Measurements from ENCODE around the gene KRT14.
"Not testable (repeated sequence)": the region's sequence is repeated elsewhere in the genome, so short reads cannot be mapped to it uniquely, and the experiment has no call there.

KRT14 gene

DNA sequence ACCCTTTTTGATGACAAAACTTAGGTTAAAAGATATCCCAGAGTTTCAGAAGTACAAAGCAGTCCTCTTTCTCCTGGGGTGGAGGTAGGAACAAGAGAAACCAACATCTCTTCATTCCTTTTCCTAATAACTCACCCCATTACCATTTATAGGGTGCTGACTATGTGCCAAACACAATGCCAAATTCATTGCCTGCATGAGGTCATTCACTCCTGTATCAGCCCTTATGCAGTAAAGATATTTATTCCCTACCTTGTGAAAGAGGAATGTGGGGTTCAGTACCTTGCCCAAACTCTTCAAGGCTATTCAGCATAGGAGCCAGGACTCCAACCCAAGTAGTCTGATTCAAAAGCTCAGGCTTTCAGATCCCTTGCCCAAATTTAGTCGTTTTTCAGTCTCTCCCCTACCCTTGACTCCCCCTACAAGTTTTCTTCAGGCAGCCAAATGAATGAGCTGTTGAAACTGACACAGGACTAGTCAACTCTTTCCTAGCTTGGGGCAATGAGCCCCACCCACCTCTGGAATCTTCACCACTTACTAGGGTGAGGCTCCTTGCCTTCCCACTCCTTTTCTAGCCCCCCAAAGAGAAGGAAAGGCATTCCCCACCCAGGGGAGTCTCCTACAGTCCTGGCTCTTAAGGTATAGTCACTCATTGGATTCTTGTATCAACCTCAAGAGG is 5.9 kb downstream of the KRT14 start:
- no peak overlapping the region for H3K27ac ChIP-seq (ENCODE audit: low read depth, low read length)
- no peaks in the 10 kb centered on the region for H3K36me3 ChIP-seq (ENCODE audit: insufficient read depth, low read length)
- H3K27me3 ChIP-seq (ENCODE audit: control insufficient read depth in 1 of 2, insufficient read depth in 2 of 2, low read length in 2 of 2): peaks cover 3 to 12% of the 10 kb centered on the region in 2 donors
- no peaks in the 10 kb centered on the region for H3K9me3 ChIP-seq (ENCODE audit: low read length)
- no peaks in the 10 kb centered on the region for H3K4me1 ChIP-seq (ENCODE audit: insufficient read depth, low read length)
- H3K4me3 ChIP-seq (ENCODE audit: low read depth in 1 of 2, low read length in 2 of 2): no peak overlapping the region
- no peak overlapping the region for H3K9ac ChIP-seq (ENCODE audit: low read length)

- Histone ChIP-seq H3K4me3 (ENCODE audit: low read depth in 1 of 2, low read length in 2 of 2) (no peak overlapping the region), H3K27ac (ENCODE audit: low read depth, low read length) (no peak overlapping the region), H3K9me3 (ENCODE audit: low read length) (no peaks in the 10 kb centered on the region), H3K27me3 (ENCODE audit: control insufficient read depth in 1 of 2, insufficient read depth in 2 of 2, low read length in 2 of 2) (peaks cover 3 to 12% of the 10 kb centered on the region in 2 donors), H3K9ac (ENCODE audit: low read length) (no peak overlapping the region), H3K4me1 (ENCODE audit: insufficient read depth, low read length) (no peaks in the 10 kb centered on the region), H3K36me3 (ENCODE audit: insufficient read depth, low read length) (no peaks in the 10 kb centered on the region)
Observed at GRCh38 chr17:41580244-41580575, 6.5 kb downstream of the KRT14 start.

- Histone ChIP-seq H3K9me3 (ENCODE audit: low read length) (no peaks in the 10 kb centered on the region), H3K27ac (ENCODE audit: low read depth, low read length) (no peak overlapping the region), H3K27me3 (ENCODE audit: control insufficient read depth in 1 of 2, insufficient read depth in 2 of 2, low read length in 2 of 2) (peaks cover 3 to 12% of the 10 kb centered on the region in 2 donors), H3K36me3 (ENCODE audit: insufficient read depth, low read length) (no peaks in the 10 kb centered on the region), H3K4me1 (ENCODE audit: insufficient read depth, low read length) (no peaks in the 10 kb centered on the region), H3K4me3 (ENCODE audit: low read depth in 1 of 2, low read length in 2 of 2) (no peak overlapping the region), H3K9ac (ENCODE audit: low read length) (no peak overlapping the region)
Observed at GRCh38 chr17:41579484-41580243, 7.0 kb downstream of the KRT14 start.

DNA sequence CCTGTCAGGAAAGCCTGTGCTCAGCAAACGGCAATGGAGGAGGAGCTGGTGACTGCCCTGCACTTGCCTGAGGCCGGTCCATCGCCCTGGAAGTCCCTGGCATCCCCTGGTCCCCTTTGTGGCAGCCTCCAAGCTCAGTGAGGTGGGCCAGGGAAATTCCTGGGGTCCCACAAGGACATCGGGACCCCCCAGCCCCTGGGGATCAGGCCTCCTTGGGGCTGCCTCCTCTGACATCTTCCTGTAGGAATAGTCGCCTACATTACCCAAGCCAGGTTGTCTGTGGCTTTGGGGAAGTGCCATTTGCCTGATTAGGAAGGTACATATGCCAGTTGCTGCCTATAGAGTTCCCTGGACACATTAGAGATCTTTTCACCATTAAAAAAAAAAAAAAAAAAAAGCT is 7.7 kb downstream of the KRT14 start:
- H3K4me3 ChIP-seq (ENCODE audit: low read depth in 1 of 2, low read length in 2 of 2): no peak overlapping the region
- H3K4me1 ChIP-seq (ENCODE audit: insufficient read depth, low read length): no peaks in the 10 kb centered on the region
- H3K9ac ChIP-seq (ENCODE audit: low read length): no peak overlapping the region
- H3K9me3 ChIP-seq (ENCODE audit: low read length): no peaks in the 10 kb centered on the region
- H3K27ac ChIP-seq (ENCODE audit: low read depth, low read length): no peak overlapping the region
- H3K36me3 ChIP-seq (ENCODE audit: insufficient read depth, low read length): no peaks in the 10 kb centered on the region
- peaks cover 3 to 12% of the 10 kb centered on the region in 2 donors for H3K27me3 ChIP-seq (ENCODE audit: control insufficient read depth in 1 of 2, insufficient read depth in 2 of 2, low read length in 2 of 2)

DNA sequence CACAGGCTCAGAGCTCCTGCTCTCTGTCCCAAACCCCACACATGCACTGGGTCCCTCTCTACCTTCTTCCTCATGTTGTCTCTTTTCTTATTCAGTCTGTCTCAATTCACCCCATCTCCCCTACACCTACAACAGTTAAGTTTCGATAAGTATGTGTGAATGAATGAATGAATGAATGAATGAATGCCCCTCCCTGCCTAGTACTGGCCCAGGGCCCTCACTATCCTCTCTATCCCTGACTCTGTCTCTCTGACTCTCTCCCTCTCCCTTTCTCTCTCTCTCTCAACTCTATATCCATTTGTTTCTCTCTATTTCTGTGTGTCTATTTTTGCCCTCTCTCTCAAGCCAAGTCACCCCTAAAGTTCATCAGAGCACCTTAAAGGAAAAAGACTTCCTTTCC is 8.2 kb downstream of the KRT14 start:
- Histone ChIP-seq H3K27ac (ENCODE audit: low read depth, low read length) (no peak overlapping the region), H3K9ac (ENCODE audit: low read length) (no peak overlapping the region), H3K36me3 (ENCODE audit: insufficient read depth, low read length) (no peaks in the 10 kb centered on the region), H3K4me1 (ENCODE audit: insufficient read depth, low read length) (no peaks in the 10 kb centered on the region), H3K4me3 (ENCODE audit: low read depth in 1 of 2, low read length in 2 of 2) (no peak overlapping the region), H3K27me3 (ENCODE audit: control insufficient read depth in 1 of 2, insufficient read depth in 2 of 2, low read length in 2 of 2) (peaks cover 3 to 12% of the 10 kb centered on the region in 2 donors), H3K9me3 (ENCODE audit: low read length) (no peaks in the 10 kb centered on the region)

- not testable (repeated sequence) for H3K27ac ChIP-seq (ENCODE audit: low read depth, low read length); H3K4me1 ChIP-seq (ENCODE audit: insufficient read depth, low read length); H3K4me3 ChIP-seq (ENCODE audit: low read depth in 1 of 2, low read length in 2 of 2); H3K36me3 ChIP-seq (ENCODE audit: insufficient read depth, low read length); H3K9ac ChIP-seq (ENCODE audit: low read length); H3K9me3 ChIP-seq (ENCODE audit: low read length)
- H3K27me3 ChIP-seq (ENCODE audit: control insufficient read depth in 1 of 2, insufficient read depth in 2 of 2, low read length in 2 of 2): peaks cover 3 to 20% of the 10 kb centered on the region in 2 donors
Observed at GRCh38 chr17:41576740-41577139, 10.0 kb downstream of the KRT14 start.

- no peaks in the 10 kb centered on the region for H3K4me1 ChIP-seq (ENCODE audit: insufficient read depth, low read length)
- H3K9ac ChIP-seq (ENCODE audit: low read length): no peak overlapping the region
- peaks cover 3 to 20% of the 10 kb centered on the region in 2 donors for H3K27me3 ChIP-seq (ENCODE audit: control insufficient read depth in 1 of 2, insufficient read depth in 2 of 2, low read length in 2 of 2)
- no peak overlapping the region for H3K27ac ChIP-seq (ENCODE audit: low read depth, low read length)
- H3K36me3 ChIP-seq (ENCODE audit: insufficient read depth, low read length): no peaks in the 10 kb centered on the region
- no peak overlapping the region for H3K4me3 ChIP-seq (ENCODE audit: low read depth in 1 of 2, low read length in 2 of 2)
- no peaks in the 10 kb centered on the region for H3K9me3 ChIP-seq (ENCODE audit: low read length)
Observed at GRCh38 chr17:41575336-41575735, 11.4 kb downstream of the KRT14 start.

DNA sequence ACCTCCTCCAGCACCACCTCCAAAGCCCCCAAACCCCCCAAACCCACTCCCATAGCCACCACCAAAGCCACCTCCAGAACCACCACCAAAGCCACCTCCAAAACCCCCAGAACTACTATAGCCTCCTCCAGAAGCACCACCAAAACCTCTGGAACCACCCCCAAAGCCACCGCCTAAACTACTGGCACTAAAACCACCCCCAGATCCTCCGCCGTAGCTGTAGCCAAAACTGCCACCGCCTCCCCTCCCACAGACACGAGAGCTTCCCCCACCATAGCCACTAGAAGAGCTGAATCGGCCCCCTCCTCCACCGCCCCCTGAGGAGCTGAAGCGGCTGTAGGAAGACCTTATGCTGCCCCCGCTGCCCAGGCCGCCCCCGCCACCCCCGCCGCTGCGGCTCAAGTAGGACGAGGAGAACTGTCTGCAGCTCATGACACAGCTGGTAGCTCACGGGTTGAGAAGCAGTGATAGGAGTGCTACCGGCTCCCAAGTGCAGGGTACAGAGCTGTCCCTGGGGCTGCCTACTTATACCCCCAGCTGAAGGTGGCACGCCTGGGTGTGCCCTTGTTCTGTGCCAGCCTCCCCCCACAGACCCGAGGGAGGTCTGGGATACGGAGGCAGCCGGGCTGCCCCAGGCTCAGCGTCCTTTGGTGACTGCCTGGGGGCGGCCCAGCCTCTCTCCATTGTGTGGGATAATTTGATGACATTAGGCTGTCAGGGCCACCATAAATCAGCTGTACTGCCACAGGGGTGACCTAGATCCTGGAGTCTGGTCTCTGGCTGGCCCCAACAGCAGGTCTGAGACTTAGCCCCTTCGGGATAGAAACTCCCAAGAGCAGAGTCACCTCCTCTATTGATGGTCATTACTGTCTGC is 14.9 kb downstream of the KRT14 start, which contains the start of gene KRT9:
Gene KRT9, minus strand, starts transcription at position 499 of the 874 bp plus-strand sequence. Its CDS starts 67 bp downstream, at position 432.
- H3K4me3 ChIP-seq (ENCODE audit: low read depth in 1 of 2, low read length in 2 of 2): no peak within 1 kb of the TSS
- H3K27me3 ChIP-seq (ENCODE audit: control insufficient read depth in 1 of 2, insufficient read depth in 2 of 2, low read length in 2 of 2): peaks cover 0 to 15% of the 10 kb centered on the region in 2 donors
- no peak within 1 kb of the TSS for H3K27ac ChIP-seq (ENCODE audit: low read depth, low read length)
- no peaks in the 10 kb centered on the region for H3K9me3 ChIP-seq (ENCODE audit: low read length)
- no peaks in the 10 kb centered on the region for H3K4me1 ChIP-seq (ENCODE audit: insufficient read depth, low read length)
- H3K36me3 ChIP-seq (ENCODE audit: insufficient read depth, low read length): no peaks in the 10 kb centered on the region
- H3K9ac ChIP-seq (ENCODE audit: low read length): no peak within 1 kb of the TSS

GRCh38 chr17:41567317-41567716 is 19.4 kb downstream of the KRT14 start:
- Histone ChIP-seq H3K9me3 (ENCODE audit: low read length) (no peaks in the 10 kb centered on the region), H3K27ac (ENCODE audit: low read depth, low read length) (no peak overlapping the region), H3K4me1 (ENCODE audit: insufficient read depth, low read length) (no peaks in the 10 kb centered on the region), H3K4me3 (ENCODE audit: low read depth in 1 of 2, low read length in 2 of 2) (no peak overlapping the region), H3K9ac (ENCODE audit: low read length) (no peak overlapping the region), H3K36me3 (ENCODE audit: insufficient read depth, low read length) (no peaks in the 10 kb centered on the region), H3K27me3 (ENCODE audit: control insufficient read depth in 1 of 2, insufficient read depth in 2 of 2, low read length in 2 of 2) (peaks cover 0 to 6% of the 10 kb centered on the region in 2 donors)

DNA sequence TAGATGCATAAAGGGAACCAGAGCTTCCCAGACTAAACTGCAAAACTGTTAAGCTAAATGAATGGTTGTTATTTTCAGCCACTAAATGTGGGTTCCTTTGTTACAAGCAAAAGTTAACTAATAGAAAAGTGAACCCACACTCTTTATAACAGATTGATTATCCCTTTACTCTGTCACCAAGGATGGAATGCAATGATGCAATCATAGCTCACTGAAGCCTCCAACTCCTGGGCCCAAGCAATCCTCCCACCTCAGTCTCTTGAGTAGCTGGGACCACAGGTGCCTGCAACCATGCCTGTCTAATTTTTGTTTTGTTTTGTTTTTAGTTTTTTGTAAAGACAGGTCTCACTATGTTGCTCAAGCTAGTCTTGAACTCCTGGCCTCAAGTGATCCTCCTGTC is 21.4 kb downstream of the KRT14 start:
- Histone ChIP-seq H3K9me3 (ENCODE audit: low read length) (no peaks in the 10 kb centered on the region), H3K27me3 (ENCODE audit: control insufficient read depth in 1 of 2, insufficient read depth in 2 of 2, low read length in 2 of 2) (peaks cover 0 to 3% of the 10 kb centered on the region in 2 donors), H3K27ac (ENCODE audit: low read depth, low read length) (no peak overlapping the region), H3K4me3 (ENCODE audit: low read depth in 1 of 2, low read length in 2 of 2) (no peak overlapping the region), H3K4me1 (ENCODE audit: insufficient read depth, low read length) (no peaks in the 10 kb centered on the region), H3K36me3 (ENCODE audit: insufficient read depth, low read length) (no peaks in the 10 kb centered on the region), H3K9ac (ENCODE audit: low read length) (no peak overlapping the region)

GRCh38 chr17:41563607-41564170 is 23.0 kb downstream of the KRT14 start:
- Histone ChIP-seq H3K27ac (ENCODE audit: low read depth, low read length) (no peak overlapping the region), H3K27me3 (ENCODE audit: control insufficient read depth in 1 of 2, insufficient read depth in 2 of 2, low read length in 2 of 2) (peaks cover 3 to 5% of the 10 kb centered on the region in 2 donors), H3K36me3 (ENCODE audit: insufficient read depth, low read length) (no peaks in the 10 kb centered on the region), H3K9me3 (ENCODE audit: low read length) (no peaks in the 10 kb centered on the region), H3K4me3 (ENCODE audit: low read depth in 1 of 2, low read length in 2 of 2) (no peak overlapping the region), H3K4me1 (ENCODE audit: insufficient read depth, low read length) (no peaks in the 10 kb centered on the region), H3K9ac (ENCODE audit: low read length) (no peak overlapping the region)
